Gastroesophageal sphincter (tissue), 3 donors: ENCODE results near the gene CFAP97.

ENCODE experiments used
- CTCF ChIP-seq, 4 experiments: fragments of 200-600 bp in 2 of 4; fragments of 450-650 bp in 2 of 4; sonication (generic) in 1 of 4; IDR thresholded peaks; one replicate each; pipeline ENCODE4 v1.5.1; 2017 to 2019; ENCODE audit warnings: antibody characterized with exemption in 4 of 4, mild to moderate bottlenecking in 2 of 4, moderate library complexity in 2 of 4
- POLR2A ChIP-seq, 2 donors: fragments of 450-650 bp; IDR thresholded peaks; one replicate each; pipeline ENCODE4 v1.6.1; 2017; ENCODE audit warnings: antibody characterized with exemption in 2 of 2, mild to moderate bottlenecking in 2 of 2, moderate library complexity in 1 of 2

- TF ChIP-seq CTCF (IDR thresholded peaks at IDR 0.05) (no peak), POLR2A (IDR thresholded peaks at IDR 0.05) (no peak)
These were observed 43.4 kb upstream of the CFAP97 start for GRCh38 chr4:185247151-185247550.
